ENCODE measurements around the gene ENOX1.
A peak's percentile ranks its signal among the peaks of the same experiment; 100 is the strongest.

Gene ENOX1

GRCh38 chr13:43441464-43441863, 345.3 kb downstream of the ENOX1 start (continued):
- TF ChIP-seq ZBTB8A (tag by site-specific recombination; IDR thresholded peaks at IDR 0.05) (no peak), ZSCAN23 (tag by site-specific recombination; IDR thresholded peaks at IDR 0.05) (no peak), HOXD13 (CRISPR knock-in tag; IDR thresholded peaks at IDR 0.05; ENCODE audit: borderline replicate concordance) (no peak)

GRCh38 chr13:43434191-43434590, 352.6 kb downstream of the ENOX1 start:
- H3K9me3 ChIP-seq (ENCODE audit: control insufficient read depth, insufficient read depth, low read depth, low read length), result no peaks in the 10 kb centered on the region
- CTCF ChIA-PET, result no interaction called here
- POLR2A ChIA-PET, result no interaction called here
- H3K4me1 ChIP-seq (ENCODE audit: control insufficient read depth, insufficient read depth, low read length), result no peaks in the 10 kb centered on the region
- TF ChIP-seq ZNF280D (tag by site-specific recombination; IDR thresholded peaks at IDR 0.05) (no peak), ZFHX2 (tag by site-specific recombination; conservative IDR thresholded peaks at IDR 0.05) (peak; percentile 29; the same call in 1 of the 2 replicates)
- no peak overlapping the region for H3K27ac ChIP-seq (ENCODE audit: extremely low read depth, low read depth, low read length)
- no peaks in the 10 kb centered on the region for H3K36me3 ChIP-seq (ENCODE audit: control insufficient read depth in 2 of 2, insufficient read depth in 1 of 2, low read length in 2 of 2)
- no peak overlapping the region for H3K4me3 ChIP-seq (ENCODE audit: low read depth, low read length)

GRCh38 chr13:43433691-43434141, 353.1 kb downstream of the ENOX1 start:
- Histone ChIP-seq H3K4me3 (ENCODE audit: low read depth, low read length) (no peak overlapping the region), H3K4me1 (ENCODE audit: control insufficient read depth, insufficient read depth, low read length) (no peaks in the 10 kb centered on the region), H3K9me3 (ENCODE audit: control insufficient read depth, insufficient read depth, low read depth, low read length) (no peaks in the 10 kb centered on the region), H3K36me3 (ENCODE audit: control insufficient read depth in 2 of 2, insufficient read depth in 1 of 2, low read length in 2 of 2) (no peaks in the 10 kb centered on the region), H3K27ac (ENCODE audit: extremely low read depth, low read depth, low read length) (no peak overlapping the region)
- TF ChIP-seq ZNF140 (tag by site-specific recombination; IDR thresholded peaks at IDR 0.05) (no peak), ZNF341 (tag by site-specific recombination; IDR thresholded peaks at IDR 0.05; ENCODE audit: low read depth) (no peak), ZSCAN30 (tag by site-specific recombination; IDR thresholded peaks at IDR 0.05) (no peak), ZNF488 (tag by site-specific recombination; IDR thresholded peaks at IDR 0.05) (no peak), ZNF148 (tag by site-specific recombination; IDR thresholded peaks at IDR 0.05; ENCODE audit: borderline replicate concordance) (no peak), SCRT1 (tag by site-specific recombination; IDR thresholded peaks at IDR 0.05; ENCODE audit: borderline replicate concordance) (no peak), PRDM6 (tag by site-specific recombination; IDR thresholded peaks at IDR 0.05) (no peak), AEBP2 (tag by site-specific recombination; IDR thresholded peaks at IDR 0.05; ENCODE audit: borderline replicate concordance) (no peak), SP3 (tag by site-specific recombination; IDR thresholded peaks at IDR 0.05) (no peak), ZNF701 (tag by site-specific recombination; IDR thresholded peaks at IDR 0.05) (no peak), ZNF561 (tag by site-specific recombination; IDR thresholded peaks at IDR 0.05; ENCODE audit: borderline replicate concordance) (no peak), KLF8 (tag by site-specific recombination; IDR thresholded peaks at IDR 0.05) (no peak), ZNF433 (tag by site-specific recombination; IDR thresholded peaks at IDR 0.05; ENCODE audit: low read depth) (no peak), ZNF350 (tag by site-specific recombination; IDR thresholded peaks at IDR 0.05) (no peak), ZNF555 (tag by site-specific recombination; conservative IDR thresholded peaks at IDR 0.05) (no peak)
- ChIA-PET POLR2A (no interaction called here), CTCF (no interaction called here)

All from HEK293 (cell line).